PFSK-1 (cell line): Measurements from ENCODE around the gene GIPC1.

Experiments used
- FOXP2 ChIP-seq: optimal IDR thresholded peaks from 2 replicates; pipeline ENCODE3; 2011; ENCODE audit warnings: borderline replicate concordance, control low read depth, inconsistent platforms; ENCODE audit not compliant: insufficient read depth; ENCODE audit errors: extremely low read length, extremely low read depth
- POLR2AphosphoS5 ChIP-seq: IDR thresholded peaks from 2 replicates; pipeline ENCODE4 v1.6.1; 2012; ENCODE audit warnings: low read depth, mild to moderate bottlenecking, control low read depth, low read length, moderate library complexity
- SIN3A ChIP-seq: IDR thresholded peaks from 2 replicates; pipeline ENCODE4 v1.6.1; 2012; ENCODE audit warnings: mild to moderate bottlenecking, low read length, moderate library complexity, borderline replicate concordance; ENCODE audit not compliant: insufficient read depth
- TAF1 ChIP-seq: IDR thresholded peaks from 2 replicates; pipeline ENCODE4 v1.6.1; 2012; ENCODE audit warnings: low read length, control low read depth, borderline replicate concordance; ENCODE audit not compliant: insufficient read depth
- TF ChIP-seq, protein P1 (sequence below), 2 experiments: IDR thresholded peaks; 2 replicates each; pipeline versions ENCODE4 v1.6.1 to v1.8.0; 2011 to 2012; ENCODE audit warnings: low read depth in 2 of 2, low read length in 2 of 2, control low read depth in 1 of 2, inconsistent platforms in 1 of 2, mild to moderate bottlenecking in 1 of 2, moderate library complexity in 1 of 2; ENCODE audit not compliant: insufficient read depth in 1 of 2

GIPC1 gene

DNA sequence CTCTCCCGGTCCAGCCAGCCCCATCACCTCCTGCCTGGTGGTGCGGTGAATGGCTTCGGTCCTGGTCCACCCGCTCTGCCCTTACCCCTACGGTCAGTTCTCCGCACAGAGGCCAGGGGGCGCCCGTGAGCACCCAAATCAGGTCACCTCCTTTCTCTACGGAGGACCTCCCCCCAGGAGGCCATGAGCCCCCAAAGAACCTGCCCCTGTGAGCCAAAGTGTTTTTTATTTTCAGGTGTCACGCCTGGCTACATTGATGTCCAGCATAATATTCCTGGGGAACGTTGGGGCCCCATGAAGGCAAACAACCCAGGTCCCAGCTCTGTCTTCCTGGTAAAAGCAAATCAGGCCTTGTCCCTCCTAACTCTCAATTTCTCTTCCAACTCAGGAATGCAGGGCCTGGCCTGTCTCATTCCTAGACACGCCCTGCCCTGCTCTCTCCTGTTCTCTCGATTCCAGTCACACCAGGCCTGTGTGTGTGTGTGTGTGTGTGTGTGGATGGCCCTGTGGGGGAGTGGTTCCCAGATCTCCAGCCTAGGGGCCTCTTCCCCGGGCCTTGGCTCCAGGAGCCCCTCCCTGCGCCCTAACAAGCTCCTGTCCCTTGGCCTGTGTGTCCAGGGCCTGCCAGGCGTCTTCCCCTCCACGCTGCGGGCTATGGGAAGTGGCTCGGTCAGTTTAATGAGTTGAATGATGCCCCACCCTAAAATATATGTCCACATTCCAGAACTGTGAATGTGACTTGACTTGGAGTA is 9.7 kb upstream of the GIPC1 start:
- TF ChIP-seq POLR2AphosphoS5 (no peak), TAF1 (no peak), FOXP2 (no peak), SIN3A (no peak)
- TF ChIP-seq, protein P1, sequence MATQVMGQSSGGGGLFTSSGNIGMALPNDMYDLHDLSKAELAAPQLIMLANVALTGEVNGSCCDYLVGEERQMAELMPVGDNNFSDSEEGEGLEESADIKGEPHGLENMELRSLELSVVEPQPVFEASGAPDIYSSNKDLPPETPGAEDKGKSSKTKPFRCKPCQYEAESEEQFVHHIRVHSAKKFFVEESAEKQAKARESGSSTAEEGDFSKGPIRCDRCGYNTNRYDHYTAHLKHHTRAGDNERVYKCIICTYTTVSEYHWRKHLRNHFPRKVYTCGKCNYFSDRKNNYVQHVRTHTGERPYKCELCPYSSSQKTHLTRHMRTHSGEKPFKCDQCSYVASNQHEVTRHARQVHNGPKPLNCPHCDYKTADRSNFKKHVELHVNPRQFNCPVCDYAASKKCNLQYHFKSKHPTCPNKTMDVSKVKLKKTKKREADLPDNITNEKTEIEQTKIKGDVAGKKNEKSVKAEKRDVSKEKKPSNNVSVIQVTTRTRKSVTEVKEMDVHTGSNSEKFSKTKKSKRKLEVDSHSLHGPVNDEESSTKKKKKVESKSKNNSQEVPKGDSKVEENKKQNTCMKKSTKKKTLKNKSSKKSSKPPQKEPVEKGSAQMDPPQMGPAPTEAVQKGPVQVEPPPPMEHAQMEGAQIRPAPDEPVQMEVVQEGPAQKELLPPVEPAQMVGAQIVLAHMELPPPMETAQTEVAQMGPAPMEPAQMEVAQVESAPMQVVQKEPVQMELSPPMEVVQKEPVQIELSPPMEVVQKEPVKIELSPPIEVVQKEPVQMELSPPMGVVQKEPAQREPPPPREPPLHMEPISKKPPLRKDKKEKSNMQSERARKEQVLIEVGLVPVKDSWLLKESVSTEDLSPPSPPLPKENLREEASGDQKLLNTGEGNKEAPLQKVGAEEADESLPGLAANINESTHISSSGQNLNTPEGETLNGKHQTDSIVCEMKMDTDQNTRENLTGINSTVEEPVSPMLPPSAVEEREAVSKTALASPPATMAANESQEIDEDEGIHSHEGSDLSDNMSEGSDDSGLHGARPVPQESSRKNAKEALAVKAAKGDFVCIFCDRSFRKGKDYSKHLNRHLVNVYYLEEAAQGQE (IDR thresholded peaks at IDR 0.05; ENCODE audit: insufficient read depth in 1 of 2, low read depth in 2 of 2, low read length in 2 of 2) = no peak

DNA sequence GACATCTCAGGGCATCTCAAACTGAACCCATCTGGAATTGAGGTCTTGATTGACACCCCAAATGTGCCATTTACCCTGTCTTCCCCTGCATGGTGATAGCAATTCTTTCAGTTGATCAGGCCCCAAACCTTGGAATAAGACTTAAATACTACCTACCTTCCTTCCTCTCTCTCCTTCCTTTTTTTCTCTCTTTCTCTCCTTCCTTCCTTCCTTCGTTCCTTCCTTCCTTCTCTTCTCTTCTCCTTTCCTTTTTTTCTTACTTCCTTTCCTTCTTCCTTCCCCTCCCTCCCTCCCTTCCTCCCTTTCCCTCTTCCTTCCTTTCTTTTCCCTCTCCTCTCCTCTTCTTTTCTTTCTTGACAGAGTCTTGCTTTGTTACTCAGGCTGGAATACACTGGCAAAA is 7.4 kb upstream of the GIPC1 start:
- TF ChIP-seq FOXP2 (no peak), TAF1 (no peak), POLR2AphosphoS5 (no peak), SIN3A (no peak)
- TF ChIP-seq, protein P1 (IDR thresholded peaks at IDR 0.05; ENCODE audit: insufficient read depth in 1 of 2, low read depth in 2 of 2, low read length in 2 of 2) = no peak

DNA sequence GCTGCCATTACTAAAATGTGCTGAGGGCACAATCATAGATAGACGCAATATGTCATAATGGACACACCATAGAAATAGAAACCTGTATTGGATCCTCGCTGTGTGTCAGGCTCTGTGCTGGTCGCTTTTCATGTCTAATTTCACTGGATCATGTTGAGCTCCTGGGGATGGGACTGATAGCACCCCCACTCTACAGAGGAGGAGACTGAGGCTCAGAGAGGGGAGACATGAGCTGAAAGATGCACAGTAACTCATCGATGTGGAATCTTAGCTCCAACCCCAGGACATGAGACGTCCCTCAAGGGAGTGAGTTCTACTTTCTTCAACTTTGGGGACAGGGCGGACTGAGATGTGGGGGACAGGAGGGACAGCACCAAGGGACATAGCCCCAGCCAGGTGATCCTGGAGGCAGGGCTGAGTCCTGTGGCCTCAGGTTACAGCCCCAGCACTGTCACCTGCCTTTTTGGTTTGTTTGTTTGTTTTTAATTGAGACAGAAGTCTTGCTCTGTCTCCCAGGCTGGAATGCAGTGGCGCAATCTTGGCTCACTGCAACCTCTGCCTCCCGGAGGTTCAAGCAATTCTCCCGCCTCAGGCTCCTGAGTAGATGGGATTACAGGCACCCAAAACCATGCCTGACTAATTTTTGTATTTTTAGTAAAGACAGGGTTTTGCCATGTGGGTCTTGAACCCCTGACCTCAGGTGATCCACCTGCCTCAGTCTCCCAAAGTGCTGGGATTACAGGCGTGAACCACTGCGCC is 6.6 kb upstream of the GIPC1 start:
- TF ChIP-seq SIN3A = no peak
- TF ChIP-seq, protein P1 (IDR thresholded peaks at IDR 0.05; ENCODE audit: insufficient read depth in 1 of 2, low read depth in 2 of 2, low read length in 2 of 2) = no peak
- no peak for TF ChIP-seq TAF1
- TF ChIP-seq POLR2AphosphoS5 = no peak
- no peak for TF ChIP-seq FOXP2

DNA sequence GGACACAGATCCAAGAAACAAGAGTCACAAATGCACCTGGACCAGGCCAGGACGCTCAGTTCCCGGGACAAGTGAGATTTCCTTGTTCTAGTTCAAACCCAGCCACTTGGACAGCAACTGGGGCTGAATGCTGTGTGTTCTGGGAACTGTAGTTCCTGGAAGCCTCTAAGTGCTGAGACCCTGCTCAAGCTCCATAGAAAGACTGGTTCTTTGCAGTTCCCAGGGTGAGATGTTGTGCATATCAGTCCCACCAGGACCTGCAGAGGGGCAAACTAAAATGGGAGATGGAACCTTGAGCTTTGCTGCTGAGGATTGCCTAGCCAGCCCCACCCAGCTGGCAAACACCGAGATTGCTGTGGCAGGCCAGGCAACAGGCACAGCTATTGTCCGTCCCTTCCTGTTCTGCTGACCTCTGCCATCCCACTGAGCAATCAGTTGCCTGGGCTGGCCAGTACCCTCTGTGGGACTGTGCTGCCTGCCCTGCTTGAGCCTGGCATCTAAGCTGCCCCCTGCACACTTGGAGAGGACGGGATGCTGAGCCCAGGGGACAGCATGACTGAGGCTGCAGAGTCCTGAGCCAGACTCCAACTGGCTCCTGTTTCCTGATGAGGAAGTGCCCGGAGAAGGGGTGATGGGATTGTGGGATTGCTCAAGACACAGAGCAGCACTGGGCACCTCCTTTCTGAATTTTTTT is 1.4 kb upstream of the GIPC1 start:
- TF ChIP-seq SIN3A (no peak), FOXP2 (no peak), POLR2AphosphoS5 (no peak), TAF1 (no peak)
- TF ChIP-seq, protein P1 (IDR thresholded peaks at IDR 0.05; ENCODE audit: insufficient read depth in 1 of 2, low read depth in 2 of 2, low read length in 2 of 2) = peak in 1 of 2 experiments; percentile 66; a peak in 1 of 4 replicates
